Tibial nerve (tissue), 4 donors: Measurements from ENCODE around the gene DYRK1A. TPM values are rescaled to one million over a fixed set of nuclear protein-coding genes. Genes with fewer than 3 reads are reported as not detected.
A peak's percentile ranks its signal among the peaks of the same experiment; 100 is the strongest.

Experiments
- DNase-seq, 2 donors: peaks; one replicate each; pipeline ENCODE4 v3.0.0-alpha.2; 2019; ENCODE audit warnings: low spot score in 2 of 2
- H3K27ac ChIP-seq, 4 donors: fragments of 200-600 bp; sonication (generic) in 3 of 4; one replicate each; pipeline ENCODE4 v1.5.1; 2017 to 2019; ENCODE audit warnings: mild to moderate bottlenecking in 1 of 4
- H3K27me3 ChIP-seq, 2 donors: fragments of 200-600 bp; sonication (generic) in 1 of 2; one replicate each; pipeline versions ENCODE4 v1.5.1 to v1.6.0; 2017 to 2019
- H3K36me3 ChIP-seq, 3 donors: fragments of 200-600 bp; sonication (generic); one replicate each; pipeline ENCODE4 v1.5.1; 2018 to 2019
- H3K4me1 ChIP-seq, 4 donors: fragments of 200-600 bp; sonication (generic) in 3 of 4; one replicate each; pipeline ENCODE4 v1.5.1; 2017 to 2019
- H3K4me3 ChIP-seq, 4 donors: fragments of 200-600 bp; sonication (generic) in 3 of 4; one replicate each; pipeline ENCODE4 v1.5.1; 2017 to 2019; ENCODE audit warnings: mild to moderate bottlenecking in 1 of 4, moderate library complexity in 1 of 4
- H3K9me3 ChIP-seq, 4 donors: fragments of 200-600 bp; sonication (generic) in 3 of 4; one replicate each; pipeline ENCODE4 v1.5.1; 2017 to 2019
- CTCF ChIP-seq, 5 experiments: fragments of 200-600 bp in 3 of 5; fragments of 450-650 bp in 2 of 5; sonication (generic) in 3 of 5; IDR thresholded peaks; one replicate each; pipeline ENCODE4 v1.5.1; 2016 to 2019; ENCODE audit warnings: antibody characterized with exemption in 5 of 5, mild to moderate bottlenecking in 3 of 5, moderate library complexity in 2 of 5
- EP300 ChIP-seq, 2 donors: sonication (generic); formaldehyde crosslinking; IDR thresholded peaks; one replicate each; pipeline ENCODE4 v1.6.1; 2017; ENCODE audit warnings: antibody characterized with exemption in 2 of 2, mild to moderate bottlenecking in 1 of 2
- POLR2A ChIP-seq, 2 donors: fragments of 450-650 bp; IDR thresholded peaks; one replicate each; pipeline ENCODE4 v1.6.1; 2017; ENCODE audit warnings: antibody characterized with exemption in 2 of 2, mild to moderate bottlenecking in 2 of 2, moderate library complexity in 2 of 2
- WGBS, 2 donors: methylation state at CpG; one replicate each; pipeline ENCODE4 v1.1.5; 2018; 5-methylcytosine and 5-hydroxymethylcytosine counted together
- total RNA-seq, 4 donors: library from RNA; depleted of rRNA; stranded (reverse); fragments of >200 nt; gene quantifications; one replicate each; pipeline ENCODE4 v1.1.0, GENCODE V29; 2016

DYRK1A gene
- total RNA-seq, 4 donors from 2014 or later, result 65.8 to 81.6 (median 68.2) TPM

GRCh38 chr21:37433456-37433840 is 66.9 kb downstream of the DYRK1A start:
- no peak for TF ChIP-seq EP300 (IDR thresholded peaks at IDR 0.05)
- TF ChIP-seq CTCF (IDR thresholded peaks at IDR 0.05), result no peak
- TF ChIP-seq POLR2A (IDR thresholded peaks at IDR 0.05), result no peak
- Histone ChIP-seq H3K4me1 (peaks cover 0 to 79% (median 21%) of the 10 kb centered on the region in 4 donors), H3K27ac (no peak overlapping the region), H3K4me3 (no peak overlapping the region), H3K9me3 (no peaks in the 10 kb centered on the region), H3K27me3 (no peaks in the 10 kb centered on the region), H3K36me3 (peaks cover 0 to 6% (median 0%) of the 10 kb centered on the region in 3 donors)
- WGBS, 2 donors, result 90% methylated on average over 5 of the region's 5 CpGs
- no peak for DNase-seq

DNA sequence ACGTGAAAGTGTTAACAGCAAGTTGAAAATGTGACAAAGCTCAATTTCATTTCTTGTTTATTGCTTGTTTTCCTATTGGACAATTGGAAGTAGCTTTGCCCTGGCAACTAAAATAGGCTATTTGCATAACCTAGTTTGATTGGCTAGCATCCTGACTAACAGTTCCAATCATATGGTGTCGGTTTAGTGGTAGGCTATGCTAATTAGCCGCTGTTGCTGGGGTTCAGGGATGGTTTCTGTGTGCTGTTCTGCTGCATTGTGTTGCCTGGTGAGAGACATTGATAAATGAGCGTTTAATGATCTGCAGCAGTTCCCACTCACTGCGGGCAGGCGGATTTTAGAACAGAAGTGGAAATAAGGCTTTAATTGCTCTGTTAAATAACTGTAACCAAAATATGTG is 68.5 kb downstream of the DYRK1A start:
- H3K36me3 ChIP-seq, result no peaks in the 10 kb centered on the region
- TF ChIP-seq EP300 (IDR thresholded peaks at IDR 0.05) (peak; percentile 36 to 48), POLR2A (IDR thresholded peaks at IDR 0.05) (no peak), CTCF (IDR thresholded peaks at IDR 0.05) (no peak)
- WGBS, 2 donors, result 8 to 10% methylated on average over 6 of the region's 6 CpGs
- peak in 1 of 2 donors; percentile 48 for DNase-seq
- H3K4me1 ChIP-seq, result peaks cover 0 to 85% (median 25%) of the 10 kb centered on the region in 4 donors
- H3K9me3 ChIP-seq, result no peaks in the 10 kb centered on the region
- H3K27ac ChIP-seq, result peak overlapping the region in 1 of 4 donors; percentile 36
- no peaks in the 10 kb centered on the region for H3K27me3 ChIP-seq
- H3K4me3 ChIP-seq, result no peak overlapping the region

DNA sequence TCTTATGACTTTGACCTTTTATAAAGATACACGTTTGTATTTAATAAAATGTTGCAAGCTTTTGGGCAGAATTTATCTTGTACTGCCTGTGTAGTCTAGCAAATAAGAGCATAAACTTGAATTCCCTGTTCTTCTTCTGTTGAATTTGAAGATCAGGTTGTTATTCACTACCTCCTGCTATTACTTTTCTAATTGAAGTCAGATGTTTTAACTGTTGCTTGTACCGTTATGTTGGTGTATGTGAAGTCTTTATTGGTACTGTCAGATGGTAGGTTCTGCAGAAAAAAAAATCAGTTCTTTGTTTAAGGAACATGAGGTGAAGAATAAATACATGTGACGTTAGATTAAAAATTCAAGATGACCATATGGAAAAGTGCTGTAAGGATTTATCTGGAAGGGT is 69.1 kb downstream of the DYRK1A start:
- Histone ChIP-seq H3K9me3 (no peaks in the 10 kb centered on the region), H3K4me1 (peaks cover 0 to 79% (median 23%) of the 10 kb centered on the region in 4 donors), H3K36me3 (no peaks in the 10 kb centered on the region), H3K27ac (peak overlapping the region in 1 of 4 donors; percentile 36), H3K27me3 (no peaks in the 10 kb centered on the region), H3K4me3 (no peak overlapping the region)
- no peak for DNase-seq
- WGBS, 2 donors, result 27 to 30% methylated on average over 3 of the region's 3 CpGs
- no peak for TF ChIP-seq EP300 (IDR thresholded peaks at IDR 0.05)
- TF ChIP-seq POLR2A (IDR thresholded peaks at IDR 0.05), result no peak
- TF ChIP-seq CTCF (IDR thresholded peaks at IDR 0.05), result no peak

DNA sequence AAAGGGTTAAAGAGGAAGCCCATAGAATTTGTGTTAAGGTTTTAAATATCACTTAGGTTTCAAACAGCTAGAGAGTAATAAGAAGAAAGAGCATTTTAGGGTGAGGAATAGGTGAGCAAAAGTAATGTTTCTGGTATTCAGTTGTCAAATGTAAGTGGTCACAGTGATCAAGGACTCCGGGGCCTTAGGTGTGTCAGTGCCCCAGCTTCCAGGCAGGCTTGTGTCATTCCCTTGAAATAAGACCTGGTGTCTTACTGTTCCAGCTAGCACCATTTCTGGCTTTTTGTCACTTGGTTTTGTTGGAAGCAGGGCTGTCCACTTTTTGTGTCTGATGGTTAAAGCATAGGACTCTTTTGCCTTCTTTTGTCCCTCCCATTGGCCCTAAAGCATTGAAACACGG is 69.6 kb downstream of the DYRK1A start:
- H3K27ac ChIP-seq, result peak overlapping the region in 1 of 4 donors; percentile 36

More for the DNA sequence above, 69.6 kb downstream of the DYRK1A start:
- H3K4me1 ChIP-seq, result peaks cover 0 to 75% (median 23%) of the 10 kb centered on the region in 4 donors
- H3K27me3 ChIP-seq, result no peaks in the 10 kb centered on the region
- H3K9me3 ChIP-seq, result no peaks in the 10 kb centered on the region
- 53 to 58% methylated on average over 2 of the region's 2 CpGs for WGBS, 2 donors
- TF ChIP-seq CTCF (IDR thresholded peaks at IDR 0.05) (no peak), POLR2A (IDR thresholded peaks at IDR 0.05) (no peak), EP300 (IDR thresholded peaks at IDR 0.05) (no peak)
- no peak for DNase-seq
- no peaks in the 10 kb centered on the region for H3K36me3 ChIP-seq
- no peak overlapping the region for H3K4me3 ChIP-seq
